Measurements from ENCODE around the gene PHF19.
A peak's percentile ranks its signal among the peaks of the same experiment; 100 is the strongest.

PHF19 gene

GRCh38 chr9:120891245-120891883, 14.4 kb upstream of the PHF19 start:
- no peak for DNase-seq

GRCh38 chr9:120890320-120891244, 13.6 kb upstream of the PHF19 start:
- no peak for DNase-seq

- no peak for DNase-seq
Measured at GRCh38 chr9:120889606-120890271, 12.8 kb upstream of the PHF19 start.

- DNase-seq, result no peak
Measured at GRCh38 chr9:120888626-120889025, 11.6 kb upstream of the PHF19 start.

- no peak for DNase-seq
Measured at GRCh38 chr9:120886490-120886967, 9.5 kb upstream of the PHF19 start.

GRCh38 chr9:120885958-120886357, 9.0 kb upstream of the PHF19 start:
- no peak for DNase-seq

- DNase-seq, result no peak
Measured at GRCh38 chr9:120885457-120885856, 8.5 kb upstream of the PHF19 start.

GRCh38 chr9:120883608-120883996, 6.6 kb upstream of the PHF19 start:
- DNase-seq, result no peak

- DNase-seq, result no peak
Measured at GRCh38 chr9:120882935-120883607, 6.1 kb upstream of the PHF19 start.

- no peak for DNase-seq
Measured at GRCh38 chr9:120879446-120879845, 2.5 kb upstream of the PHF19 start.

- no peak for DNase-seq
Measured at GRCh38 chr9:120878188-120879130, 1.5 kb upstream of the PHF19 start.

GRCh38 chr9:120877276-120878034, 467 bp upstream of the PHF19 start:
- DNase-seq, result peak; percentile 49

GRCh38 chr9:120875954-120876841, 790 bp downstream of the PHF19 start:
- peak; percentile 88 for DNase-seq

- no peak for DNase-seq
Measured at GRCh38 chr9:120875643-120875953, 1.4 kb downstream of the PHF19 start.

- DNase-seq, result no peak
Measured at GRCh38 chr9:120875195-120875565, 1.8 kb downstream of the PHF19 start.

GRCh38 chr9:120874226-120875194, 2.5 kb downstream of the PHF19 start:
- DNase-seq, result no peak

GRCh38 chr9:120873512-120873911, 3.5 kb downstream of the PHF19 start:
- DNase-seq, result peak; percentile 8

GRCh38 chr9:120872791-120873502, 4.0 kb downstream of the PHF19 start:
- DNase-seq, result no peak
